GM23248 (cell line): ENCODE data around the gene FGGY.

Experiments used
- EZH2 ChIP-seq: fragments of 200-600 bp; sonication (generic); IDR thresholded peaks from 2 replicates; pipeline ENCODE4 v1.6.1; 2018; ENCODE audit warnings: antibody characterized with exemption, mild to moderate bottlenecking; ENCODE audit not compliant: insufficient read depth, poor library complexity, severe bottlenecking
- EZH2phosphoT487 ChIP-seq: fragments of 200-600 bp; sonication (generic); IDR thresholded peaks from 2 replicates; pipeline ENCODE4 v1.6.1; 2018; ENCODE audit warnings: antibody characterized with exemption, moderate library complexity, mild to moderate bottlenecking, low read depth; ENCODE audit not compliant: insufficient read depth

DNA sequence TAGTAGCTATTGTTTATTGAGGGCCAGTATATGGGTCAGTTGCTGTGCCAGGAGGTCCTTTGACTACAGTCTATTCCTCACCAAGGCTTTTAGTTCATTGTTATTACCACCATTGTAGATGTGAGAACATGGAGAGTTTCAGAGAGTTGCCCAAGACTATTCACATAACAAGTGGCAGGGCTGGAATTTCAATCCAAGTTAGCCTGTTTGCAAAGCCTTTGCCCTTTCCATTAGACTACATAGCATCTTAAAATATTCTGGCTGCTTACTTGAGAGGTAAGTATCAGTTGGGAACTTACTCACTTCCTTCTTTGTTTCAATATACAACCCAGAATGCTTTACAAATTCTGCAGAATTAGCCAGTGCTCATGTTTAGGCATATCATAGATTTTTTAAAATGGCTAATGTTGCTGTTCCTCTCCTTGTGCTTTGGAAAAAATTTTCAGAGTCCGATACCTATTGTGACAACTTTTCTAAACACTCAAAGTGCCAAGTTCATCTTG, 141.2 kb downstream of the FGGY start:
- TF ChIP-seq EZH2 = no peak
- TF ChIP-seq EZH2phosphoT487 = no peak
